ENCODE measurements around the gene STOML1. TPM values are rescaled to one million over a fixed set of nuclear protein-coding genes. Genes with fewer than 3 reads are reported as not detected.
A peak's percentile ranks its signal among the peaks of the same experiment; 100 is the strongest.

STOML1 gene
- polyA plus RNA-seq, 2 donors: 9.0 to 9.5 TPM

DNA sequence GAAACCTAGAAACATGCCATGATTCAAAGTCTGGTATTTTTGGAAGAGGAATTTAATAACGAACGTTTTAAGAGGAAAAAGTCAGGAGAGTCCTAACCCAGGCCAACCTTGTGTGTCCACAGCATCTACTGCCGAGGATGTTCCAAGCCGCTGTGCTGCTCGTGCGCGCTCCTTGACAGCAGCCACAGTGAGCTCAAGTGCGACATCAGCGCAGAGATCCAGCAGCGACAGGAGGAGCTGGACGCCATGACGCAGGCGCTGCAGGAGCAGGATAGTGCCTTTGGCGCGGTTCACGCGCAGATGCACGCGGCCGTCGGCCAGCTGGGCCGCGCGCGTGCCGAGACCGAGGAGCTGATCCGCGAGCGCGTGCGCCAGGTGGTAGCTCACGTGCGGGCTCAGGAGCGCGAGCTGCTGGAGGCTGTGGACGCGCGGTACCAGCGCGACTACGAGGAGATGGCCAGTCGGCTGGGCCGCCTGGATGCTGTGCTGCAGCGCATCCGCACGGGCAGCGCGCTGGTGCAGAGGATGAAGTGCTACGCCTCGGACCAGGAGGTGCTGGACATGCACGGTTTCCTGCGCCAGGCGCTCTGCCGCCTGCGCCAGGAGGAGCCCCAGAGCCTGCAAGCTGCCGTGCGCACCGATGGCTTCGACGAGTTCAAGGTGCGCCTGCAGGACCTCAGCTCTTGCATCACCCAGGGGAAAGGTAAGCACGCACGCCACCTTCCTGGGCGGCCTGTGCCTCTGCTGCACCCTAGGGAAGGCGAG, 30.8 kb upstream of the STOML1 start:
- H3K9me3 ChIP-seq (ENCODE audit: control insufficient read depth in 2 of 2, insufficient read depth in 1 of 2, low read depth in 1 of 2, low read length in 1 of 2): no peaks in the 10 kb centered on the region
- no peak overlapping the region for H3K4me3 ChIP-seq (ENCODE audit: low read depth in 1 of 2, low read length in 2 of 2)
- no peak overlapping the region for H3K27ac ChIP-seq (ENCODE audit: low read depth in 2 of 2, low read length in 1 of 2)
- peaks cover 8 to 28% of the 10 kb centered on the region in 2 donors for H3K36me3 ChIP-seq (ENCODE audit: control insufficient read depth in 2 of 2, insufficient read depth in 2 of 2, low read length in 1 of 2)
- H3K4me1 ChIP-seq (ENCODE audit: control insufficient read depth in 2 of 2, insufficient read depth in 2 of 2, low read length in 1 of 2): peaks cover 6 to 7% of the 10 kb centered on the region in 2 donors
- no peaks in the 10 kb centered on the region for H3K27me3 ChIP-seq (ENCODE audit: control insufficient read depth in 1 of 2, insufficient read depth in 2 of 2, low read length in 2 of 2)
- WGBS, 2 donors: 95% methylated on average over 66 of the region's 66 CpGs

DNA sequence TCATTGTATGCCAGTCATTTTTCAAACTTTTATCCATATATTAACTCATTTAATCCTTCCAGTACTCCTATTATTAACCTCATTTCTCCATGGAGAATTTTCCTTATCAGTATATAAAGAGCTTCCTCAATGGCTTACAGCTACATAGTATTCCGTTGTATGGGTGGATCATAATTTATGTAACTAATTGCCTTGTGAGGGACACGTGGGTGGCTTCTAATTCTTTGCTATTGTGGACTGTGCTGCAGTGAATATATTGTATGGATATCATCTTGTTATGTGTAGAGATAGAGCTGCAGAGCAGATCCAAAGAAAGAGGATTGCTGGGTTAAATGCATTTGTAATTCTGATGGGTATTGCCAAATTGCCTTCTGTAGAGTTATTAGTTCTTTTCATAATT, 27.6 kb upstream of the STOML1 start:
- peaks cover under 1 to 6% of the 10 kb centered on the region in 2 donors for H3K4me1 ChIP-seq (ENCODE audit: control insufficient read depth in 2 of 2, insufficient read depth in 2 of 2, low read length in 1 of 2)
- no peak overlapping the region for H3K4me3 ChIP-seq (ENCODE audit: low read depth in 1 of 2, low read length in 2 of 2)
- H3K36me3 ChIP-seq (ENCODE audit: control insufficient read depth in 2 of 2, insufficient read depth in 2 of 2, low read length in 1 of 2): peaks cover 3 to 23% of the 10 kb centered on the region in 2 donors
- WGBS, 2 donors: 54 to 58% methylated on average over 2 of the region's 2 CpGs
- no peaks in the 10 kb centered on the region for H3K9me3 ChIP-seq (ENCODE audit: control insufficient read depth in 2 of 2, insufficient read depth in 1 of 2, low read depth in 1 of 2, low read length in 1 of 2)
- H3K27me3 ChIP-seq (ENCODE audit: control insufficient read depth in 1 of 2, insufficient read depth in 2 of 2, low read length in 2 of 2): no peaks in the 10 kb centered on the region
- no peak overlapping the region for H3K27ac ChIP-seq (ENCODE audit: low read depth in 2 of 2, low read length in 1 of 2)

DNA sequence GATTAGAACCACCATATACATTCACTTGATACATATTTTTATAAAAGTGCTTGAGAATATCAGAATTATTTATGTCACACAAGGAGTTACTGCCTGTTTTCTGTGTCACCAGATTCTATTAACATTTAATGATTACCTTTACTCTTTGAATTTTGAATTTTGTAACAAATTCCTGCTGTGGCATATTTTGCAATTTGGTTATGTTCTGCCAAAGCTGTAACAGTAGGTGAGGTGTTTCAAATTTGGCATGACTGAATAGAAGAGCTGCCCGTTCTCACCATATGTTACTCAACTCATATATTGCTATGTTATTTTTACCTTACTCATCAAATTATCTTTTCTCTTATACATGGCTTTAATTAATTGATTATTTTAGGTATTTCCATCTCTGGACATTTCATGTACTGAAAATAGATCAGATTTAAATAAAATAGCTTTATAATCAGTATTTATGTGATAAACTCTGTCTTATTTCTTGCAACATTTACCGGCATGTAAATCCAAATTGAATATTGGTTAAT, 21.3 kb upstream of the STOML1 start:
- no peak overlapping the region for H3K27ac ChIP-seq (ENCODE audit: low read depth in 2 of 2, low read length in 1 of 2)

DNA sequence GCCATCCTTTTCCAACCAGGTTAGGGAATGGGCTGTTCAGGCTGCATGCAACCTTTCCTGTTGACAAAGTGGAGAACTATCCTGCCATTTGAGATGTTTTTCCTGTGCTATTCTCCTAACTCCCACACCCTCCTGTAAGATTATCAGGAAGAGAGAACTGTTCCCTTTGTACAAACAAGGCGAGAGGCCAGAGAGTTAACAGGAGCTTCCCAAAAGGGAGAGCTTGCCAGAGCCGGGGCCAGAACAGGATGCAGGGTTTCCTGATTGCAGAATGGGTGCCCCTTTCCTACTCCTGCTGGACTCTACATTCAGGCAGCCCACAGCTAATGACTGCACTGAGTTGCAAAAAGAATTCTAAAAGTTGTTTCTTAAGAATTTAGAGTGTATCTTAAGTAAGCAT, 19.5 kb upstream of the STOML1 start:
- 17 to 23% methylated on average over 2 of the region's 2 CpGs for WGBS, 2 donors
- Histone ChIP-seq H3K27me3 (ENCODE audit: control insufficient read depth in 1 of 2, insufficient read depth in 2 of 2, low read length in 2 of 2) (no peaks in the 10 kb centered on the region), H3K4me1 (ENCODE audit: control insufficient read depth in 2 of 2, insufficient read depth in 2 of 2, low read length in 1 of 2) (peaks cover 3 to 13% of the 10 kb centered on the region in 2 donors), H3K36me3 (ENCODE audit: control insufficient read depth in 2 of 2, insufficient read depth in 2 of 2, low read length in 1 of 2) (peaks cover 0 to 5% of the 10 kb centered on the region in 2 donors), H3K9me3 (ENCODE audit: control insufficient read depth in 2 of 2, insufficient read depth in 1 of 2, low read depth in 1 of 2, low read length in 1 of 2) (no peaks in the 10 kb centered on the region), H3K4me3 (ENCODE audit: low read depth in 1 of 2, low read length in 2 of 2) (no peak overlapping the region), H3K27ac (ENCODE audit: low read depth in 2 of 2, low read length in 1 of 2) (peak overlapping the region; percentile 5 to 68)

More for the DNA sequence above, 21.3 kb upstream of the STOML1 start:
- WGBS, 2 donors: 82 to 86% methylated on average over 2 of the region's 2 CpGs
- Histone ChIP-seq H3K9me3 (ENCODE audit: control insufficient read depth in 2 of 2, insufficient read depth in 1 of 2, low read depth in 1 of 2, low read length in 1 of 2) (no peaks in the 10 kb centered on the region), H3K4me1 (ENCODE audit: control insufficient read depth in 2 of 2, insufficient read depth in 2 of 2, low read length in 1 of 2) (peaks cover 0 to 10% of the 10 kb centered on the region in 2 donors), H3K4me3 (ENCODE audit: low read depth in 1 of 2, low read length in 2 of 2) (no peak overlapping the region), H3K36me3 (ENCODE audit: control insufficient read depth in 2 of 2, insufficient read depth in 2 of 2, low read length in 1 of 2) (peaks cover 0 to 3% of the 10 kb centered on the region in 2 donors), H3K27me3 (ENCODE audit: control insufficient read depth in 1 of 2, insufficient read depth in 2 of 2, low read length in 2 of 2) (no peaks in the 10 kb centered on the region)

DNA sequence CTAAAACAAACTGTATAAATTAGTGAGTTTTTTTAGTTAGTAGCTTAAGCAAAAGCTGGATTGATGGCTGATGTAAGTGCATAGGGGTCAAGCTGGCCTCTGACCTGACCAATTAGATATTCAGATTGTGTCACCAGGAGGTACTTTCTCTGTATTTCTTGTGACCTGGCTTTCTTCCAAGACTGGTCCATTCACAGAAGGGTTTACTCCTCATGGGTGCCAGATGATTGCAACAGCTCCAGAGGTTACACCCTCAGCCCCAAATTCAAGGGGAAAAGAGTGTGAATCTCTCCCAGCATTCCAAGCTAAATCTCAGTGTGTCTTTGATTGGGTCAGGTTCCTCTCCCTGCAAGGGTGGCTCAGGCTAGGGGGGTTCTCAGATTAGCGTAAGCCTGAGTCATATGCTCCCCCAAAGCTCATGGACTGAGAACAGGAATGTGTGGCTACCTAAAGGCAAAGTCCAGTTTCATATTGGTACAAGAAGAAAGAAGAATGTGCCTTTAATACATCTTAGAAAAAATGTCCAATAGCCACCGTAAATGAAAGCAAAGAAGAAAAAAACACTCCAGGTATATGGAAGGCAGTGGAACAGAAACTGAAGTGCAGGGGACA, 18.9 kb upstream of the STOML1 start:
- H3K27me3 ChIP-seq (ENCODE audit: control insufficient read depth in 1 of 2, insufficient read depth in 2 of 2, low read length in 2 of 2): no peaks in the 10 kb centered on the region
- H3K9me3 ChIP-seq (ENCODE audit: control insufficient read depth in 2 of 2, insufficient read depth in 1 of 2, low read depth in 1 of 2, low read length in 1 of 2): no peaks in the 10 kb centered on the region
- peaks cover 3 to 13% of the 10 kb centered on the region in 2 donors for H3K4me1 ChIP-seq (ENCODE audit: control insufficient read depth in 2 of 2, insufficient read depth in 2 of 2, low read length in 1 of 2)
- peaks cover 0 to 6% of the 10 kb centered on the region in 2 donors for H3K36me3 ChIP-seq (ENCODE audit: control insufficient read depth in 2 of 2, insufficient read depth in 2 of 2, low read length in 1 of 2)
- peak overlapping the region; percentile 5 to 21 for H3K27ac ChIP-seq (ENCODE audit: low read depth in 2 of 2, low read length in 1 of 2)
- H3K4me3 ChIP-seq (ENCODE audit: low read depth in 1 of 2, low read length in 2 of 2): no peak overlapping the region
- 64 to 80% methylated on average over 2 of the region's 2 CpGs for WGBS, 2 donors

DNA sequence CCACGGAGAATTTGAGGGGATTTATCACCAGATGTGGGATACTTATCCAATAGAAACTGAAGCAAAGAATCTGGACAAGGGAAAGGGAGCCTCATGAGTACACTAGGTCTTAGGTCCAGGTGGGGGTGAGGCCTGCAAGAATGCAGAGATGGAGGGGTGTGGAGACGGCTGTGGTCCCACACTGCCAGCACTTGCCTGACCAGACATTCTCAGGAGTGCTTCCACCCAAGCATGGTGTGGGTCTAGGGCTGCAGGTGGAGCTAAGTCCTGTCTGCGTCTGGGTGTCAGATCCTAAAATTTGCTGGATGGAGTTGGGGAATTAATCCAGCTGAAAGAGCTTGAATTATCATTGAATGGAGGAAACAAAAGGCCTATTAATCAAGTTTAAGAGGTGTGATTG, 16.8 kb upstream of the STOML1 start:
- Histone ChIP-seq H3K36me3 (ENCODE audit: control insufficient read depth in 2 of 2, insufficient read depth in 2 of 2, low read length in 1 of 2) (peaks cover 0 to 6% of the 10 kb centered on the region in 2 donors), H3K4me3 (ENCODE audit: low read depth in 1 of 2, low read length in 2 of 2) (no peak overlapping the region), H3K27me3 (ENCODE audit: control insufficient read depth in 1 of 2, insufficient read depth in 2 of 2, low read length in 2 of 2) (no peaks in the 10 kb centered on the region), H3K9me3 (ENCODE audit: control insufficient read depth in 2 of 2, insufficient read depth in 1 of 2, low read depth in 1 of 2, low read length in 1 of 2) (no peaks in the 10 kb centered on the region), H3K4me1 (ENCODE audit: control insufficient read depth in 2 of 2, insufficient read depth in 2 of 2, low read length in 1 of 2) (peaks cover 3 to 13% of the 10 kb centered on the region in 2 donors), H3K27ac (ENCODE audit: low read depth in 2 of 2, low read length in 1 of 2) (no peak overlapping the region)
- WGBS, 2 donors: 74 to 75% methylated on average over 3 of the region's 3 CpGs

DNA sequence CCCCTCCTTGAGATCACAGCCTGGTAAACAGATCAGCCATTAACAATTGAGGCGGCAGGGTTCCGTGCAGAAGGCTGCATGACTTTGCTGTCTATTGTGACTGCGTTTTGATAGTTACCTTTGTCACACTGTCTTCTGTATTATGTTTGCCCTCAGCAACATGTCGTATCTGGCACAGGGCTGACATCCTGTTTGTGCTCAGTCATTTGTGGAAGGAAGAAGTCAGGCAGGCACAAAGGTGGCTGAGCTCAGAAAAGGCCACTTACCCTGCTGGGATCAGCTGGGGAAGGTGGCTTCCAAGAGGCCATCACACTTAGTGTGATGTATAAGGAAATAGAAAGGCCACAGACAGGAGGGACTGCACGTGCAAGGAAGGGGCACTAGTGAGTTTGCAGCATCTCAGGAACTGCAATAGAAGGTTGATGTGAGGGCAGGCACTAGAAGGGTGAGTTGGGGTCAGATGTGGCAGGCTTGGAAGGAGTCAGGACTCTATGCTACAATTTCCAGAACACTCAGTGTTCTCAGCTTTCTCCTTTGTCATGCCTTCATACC, 15.8 kb upstream of the STOML1 start:
- Histone ChIP-seq H3K4me1 (ENCODE audit: control insufficient read depth in 2 of 2, insufficient read depth in 2 of 2, low read length in 1 of 2) (peaks cover 3 to 14% of the 10 kb centered on the region in 2 donors), H3K4me3 (ENCODE audit: low read depth in 1 of 2, low read length in 2 of 2) (no peak overlapping the region), H3K27ac (ENCODE audit: low read depth in 2 of 2, low read length in 1 of 2) (peak overlapping the region in 1 of 2 donors; percentile 29), H3K36me3 (ENCODE audit: control insufficient read depth in 2 of 2, insufficient read depth in 2 of 2, low read length in 1 of 2) (peaks cover 0 to 6% of the 10 kb centered on the region in 2 donors), H3K9me3 (ENCODE audit: control insufficient read depth in 2 of 2, insufficient read depth in 1 of 2, low read depth in 1 of 2, low read length in 1 of 2) (no peaks in the 10 kb centered on the region), H3K27me3 (ENCODE audit: control insufficient read depth in 1 of 2, insufficient read depth in 2 of 2, low read length in 2 of 2) (no peaks in the 10 kb centered on the region)
- 57 to 61% methylated on average over 5 of the region's 5 CpGs for WGBS, 2 donors

DNA sequence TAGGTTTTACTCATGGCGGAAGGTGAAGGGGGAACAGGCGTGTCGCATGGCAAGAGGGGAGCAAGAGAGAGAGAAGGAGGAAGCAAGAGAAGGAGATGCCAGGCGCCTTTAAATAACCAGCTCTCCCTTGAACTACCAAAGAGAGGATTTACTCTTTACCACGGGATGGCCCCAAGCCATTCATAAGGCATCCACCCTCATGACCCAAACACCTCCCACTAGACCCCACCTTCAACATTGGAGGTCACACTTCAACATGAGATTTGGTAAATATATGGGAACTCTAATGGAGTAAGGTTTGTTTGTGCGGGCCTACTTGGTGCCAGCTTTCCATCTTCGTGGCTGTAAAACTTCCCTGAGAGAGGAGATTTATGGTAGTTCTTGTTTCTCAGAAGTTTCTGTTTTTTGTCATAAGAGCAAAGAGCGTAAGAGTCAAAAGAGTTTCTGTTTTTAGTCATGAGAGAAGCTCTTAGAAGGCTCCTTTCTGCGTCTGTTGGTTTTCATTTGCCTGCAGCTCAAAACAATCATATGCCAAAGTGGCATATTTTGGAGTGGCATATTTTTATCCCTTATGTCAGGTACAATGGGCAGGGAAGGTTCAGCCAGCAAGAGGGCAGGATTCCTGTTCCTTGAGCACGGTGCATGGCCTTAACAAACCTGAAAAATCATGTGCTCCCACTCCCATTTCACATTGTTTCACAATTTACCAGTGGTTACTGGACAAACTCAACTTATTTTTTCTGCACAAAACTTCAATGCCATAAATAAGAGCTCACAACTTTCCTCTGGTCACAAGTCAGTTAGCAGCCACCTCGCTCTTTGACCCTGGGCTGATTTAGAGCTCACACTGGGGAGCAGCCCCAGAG, 14.9 kb upstream of the STOML1 start:
- Histone ChIP-seq H3K27me3 (ENCODE audit: control insufficient read depth in 1 of 2, insufficient read depth in 2 of 2, low read length in 2 of 2) (no peaks in the 10 kb centered on the region), H3K27ac (ENCODE audit: low read depth in 2 of 2, low read length in 1 of 2) (no peak overlapping the region), H3K9me3 (ENCODE audit: control insufficient read depth in 2 of 2, insufficient read depth in 1 of 2, low read depth in 1 of 2, low read length in 1 of 2) (no peaks in the 10 kb centered on the region), H3K4me1 (ENCODE audit: control insufficient read depth in 2 of 2, insufficient read depth in 2 of 2, low read length in 1 of 2) (peaks cover 3 to 15% of the 10 kb centered on the region in 2 donors), H3K36me3 (ENCODE audit: control insufficient read depth in 2 of 2, insufficient read depth in 2 of 2, low read length in 1 of 2) (peaks cover 0 to 6% of the 10 kb centered on the region in 2 donors), H3K4me3 (ENCODE audit: low read depth in 1 of 2, low read length in 2 of 2) (no peak overlapping the region)
- 80 to 82% methylated on average over 11 of the region's 11 CpGs for WGBS, 2 donors

DNA sequence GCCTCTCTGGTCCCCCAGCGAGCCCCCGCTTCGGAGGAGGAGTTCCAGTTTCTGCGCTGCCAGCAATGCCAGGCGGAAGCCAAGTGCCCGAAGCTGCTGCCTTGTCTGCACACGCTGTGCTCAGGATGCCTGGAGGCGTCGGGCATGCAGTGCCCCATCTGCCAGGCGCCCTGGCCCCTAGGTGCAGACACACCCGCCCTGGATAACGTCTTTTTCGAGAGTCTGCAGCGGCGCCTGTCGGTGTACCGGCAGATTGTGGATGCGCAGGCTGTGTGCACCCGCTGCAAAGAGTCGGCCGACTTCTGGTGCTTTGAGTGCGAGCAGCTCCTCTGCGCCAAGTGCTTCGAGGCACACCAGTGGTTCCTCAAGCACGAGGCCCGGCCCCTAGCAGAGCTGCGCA, 5.9 kb upstream of the STOML1 start:
- Histone ChIP-seq H3K36me3 (ENCODE audit: control insufficient read depth in 2 of 2, insufficient read depth in 2 of 2, low read length in 1 of 2) (peaks cover 5 to 6% of the 10 kb centered on the region in 2 donors), H3K9me3 (ENCODE audit: control insufficient read depth in 2 of 2, insufficient read depth in 1 of 2, low read depth in 1 of 2, low read length in 1 of 2) (no peaks in the 10 kb centered on the region), H3K4me3 (ENCODE audit: low read depth in 1 of 2, low read length in 2 of 2) (no peak overlapping the region), H3K4me1 (ENCODE audit: control insufficient read depth in 2 of 2, insufficient read depth in 2 of 2, low read length in 1 of 2) (peaks cover 5 to 14% of the 10 kb centered on the region in 2 donors), H3K27me3 (ENCODE audit: control insufficient read depth in 1 of 2, insufficient read depth in 2 of 2, low read length in 2 of 2) (no peaks in the 10 kb centered on the region), H3K27ac (ENCODE audit: low read depth in 2 of 2, low read length in 1 of 2) (peak overlapping the region; percentile 1 to 43)
- 60 to 74% methylated on average over 27 of the region's 27 CpGs for WGBS, 2 donors

Measured in esophagus (tissue), 2 donors.